Kidney capillary endothelial cell (primary cell): ENCODE measurements around the gene ATE1.
"Not testable (repeated sequence)": the region's sequence is repeated elsewhere in the genome, so short reads cannot be mapped to it uniquely, and the experiment has no call there.

ENCODE experiments used
- DNase-seq: peaks from one replicate; pipeline ENCODE4 v3.0.0-alpha.2; 2018; ENCODE audit warnings: low spot score

ATE1 gene

DNA sequence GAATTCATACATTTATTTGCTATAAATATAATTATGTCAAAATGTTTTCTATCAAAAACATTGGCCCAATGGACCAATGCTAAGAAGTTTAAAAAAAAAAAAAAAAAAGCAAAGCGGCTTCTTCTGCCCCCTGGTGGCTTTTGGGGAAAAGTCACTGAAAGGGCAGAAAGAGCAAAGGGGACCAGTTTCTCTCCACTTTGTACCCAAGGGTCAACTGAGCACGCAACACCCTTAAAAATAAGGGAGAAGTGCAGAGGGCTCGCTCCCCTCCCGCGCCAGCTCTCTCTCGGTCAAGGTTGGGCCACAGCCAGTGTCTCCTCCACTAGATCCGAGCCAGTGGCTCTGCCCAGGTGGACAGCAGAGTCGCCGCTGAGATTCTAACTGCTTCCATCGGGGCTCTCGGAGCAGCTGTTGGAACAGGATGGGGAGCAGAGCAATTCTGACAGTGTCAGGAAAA, 193.2 kb downstream of the ATE1 start:
- DNase-seq = peak; percentile 21

DNA sequence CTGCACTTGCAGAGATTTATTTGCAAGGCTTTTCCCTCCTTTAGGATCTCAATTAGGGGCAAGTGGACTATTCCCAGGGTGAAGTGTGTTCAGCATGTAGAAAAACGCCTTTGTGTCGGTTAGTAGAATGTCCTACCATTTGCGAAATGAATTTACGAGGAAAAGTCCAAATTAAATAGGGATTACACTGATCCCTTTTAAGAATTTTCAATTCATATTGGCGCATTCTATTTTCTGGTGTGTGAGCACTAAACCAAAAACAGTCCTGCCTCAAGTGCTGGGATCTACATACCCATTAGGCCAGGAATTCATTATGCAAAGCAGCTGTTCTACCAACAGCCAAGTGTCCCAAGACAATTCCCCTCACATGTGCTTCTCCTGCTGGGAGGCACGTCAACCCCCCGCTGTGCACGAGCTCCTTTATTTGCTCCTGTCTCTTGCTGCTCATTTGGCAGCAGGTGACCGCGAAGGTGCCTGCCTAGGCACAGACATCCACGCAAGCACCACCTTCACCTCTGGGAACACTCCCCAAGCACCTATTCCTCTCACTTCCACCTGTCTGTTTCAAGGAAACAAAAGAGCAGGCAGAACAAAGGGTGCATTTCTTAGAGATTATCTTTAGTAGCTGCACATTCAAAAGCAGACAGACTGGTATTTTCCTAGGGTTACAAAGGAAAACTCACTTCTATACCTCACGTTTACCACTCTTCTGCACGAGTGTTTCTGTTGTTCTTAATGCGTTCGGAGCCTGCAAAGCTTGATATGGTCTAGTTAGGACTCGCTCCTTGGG, 195.0 kb downstream of the ATE1 start:
- no peak for DNase-seq

DNA sequence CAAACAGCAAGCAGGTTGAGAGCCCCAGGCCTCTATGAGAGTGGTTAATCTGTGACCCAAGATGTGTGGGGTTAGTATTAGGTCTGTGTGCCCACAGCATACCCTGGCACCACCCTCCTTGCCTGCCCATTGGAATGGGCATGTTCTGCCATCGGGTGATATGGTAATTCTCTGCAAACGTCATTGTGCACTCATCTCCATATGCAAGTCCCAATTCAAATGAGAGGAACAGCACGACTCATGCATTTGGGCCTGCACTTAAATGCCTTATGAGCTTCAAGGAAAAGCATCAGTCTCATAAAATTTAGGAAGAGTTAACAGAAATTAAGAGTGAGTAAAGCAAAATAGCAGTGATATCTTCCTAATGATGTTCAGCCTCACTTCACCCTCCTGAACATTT, 195.7 kb downstream of the ATE1 start:
- no peak for DNase-seq

GRCh38 chr10:121724282-121724681, 203.5 kb downstream of the ATE1 start:
- no peak for DNase-seq

DNA sequence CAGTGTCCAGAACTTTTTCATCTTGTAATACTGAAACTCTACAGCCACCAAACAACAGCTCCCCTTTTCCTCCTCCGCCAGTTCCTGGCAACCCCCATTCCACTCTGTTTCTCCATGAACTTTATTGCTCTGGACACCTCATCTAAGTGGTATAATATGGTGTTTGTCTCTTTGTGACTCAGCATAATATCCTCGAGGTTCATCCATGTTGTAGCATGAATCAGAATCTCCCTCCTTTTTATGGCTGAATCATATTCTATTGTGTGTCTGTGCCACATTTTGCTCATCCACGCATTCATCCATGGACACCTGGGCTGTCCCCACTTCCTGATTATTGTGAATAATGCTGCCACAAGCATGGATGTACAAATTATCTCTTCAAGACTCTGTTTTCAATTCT, 205.2 kb downstream of the ATE1 start:
- DNase-seq = no peak

- no peak for DNase-seq
Observed at GRCh38 chr10:121721257-121721656, 206.6 kb downstream of the ATE1 start.

GRCh38 chr10:121715969-121716368, 211.9 kb downstream of the ATE1 start:
- no peak for DNase-seq

DNA sequence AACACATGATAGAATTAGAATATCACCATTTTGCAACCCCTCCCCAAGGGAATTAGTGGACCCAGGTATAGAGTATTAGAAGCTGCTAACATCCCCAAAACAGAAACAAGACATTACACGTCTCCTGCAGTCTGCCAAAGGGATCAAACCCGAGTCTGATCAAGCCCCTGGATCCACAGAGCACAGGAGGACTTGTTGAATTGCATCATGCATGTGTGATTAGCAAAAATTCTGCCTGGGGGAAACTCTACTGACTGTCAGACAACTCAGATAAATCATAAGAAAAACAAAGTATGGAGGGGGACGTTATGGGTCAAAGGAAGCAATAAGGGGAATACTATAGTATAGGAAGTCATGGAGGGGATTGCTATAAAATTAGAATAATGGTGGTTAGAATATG, 212.8 kb downstream of the ATE1 start:
- DNase-seq = no peak

- no peak for DNase-seq
Observed at GRCh38 chr10:121713486-121713885, 214.3 kb downstream of the ATE1 start.

- DNase-seq = no peak
Observed at GRCh38 chr10:121710971-121711370, 216.9 kb downstream of the ATE1 start.

DNA sequence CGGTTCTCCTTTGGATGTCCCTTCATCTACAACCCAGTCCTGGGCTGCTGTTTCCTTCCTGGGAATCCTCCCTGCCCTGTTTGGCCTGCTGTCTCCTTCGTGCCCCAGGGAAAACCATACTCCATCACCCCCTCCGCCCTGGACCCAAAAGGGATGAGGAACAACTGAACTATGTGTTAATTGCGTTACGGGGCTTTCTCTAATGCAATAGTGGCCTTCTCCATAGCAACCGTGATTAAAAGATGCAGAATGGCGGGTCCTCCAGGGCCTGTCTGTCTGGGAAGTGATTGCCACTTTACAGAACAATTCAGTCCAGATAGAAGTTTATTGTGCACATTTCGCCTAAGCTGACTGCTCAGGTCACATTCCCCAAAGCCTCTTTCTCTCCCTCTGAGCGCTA, 217.6 kb downstream of the ATE1 start:
- no peak for DNase-seq

GRCh38 chr10:121709675-121710073, 218.2 kb downstream of the ATE1 start:
- no peak for DNase-seq

DNA sequence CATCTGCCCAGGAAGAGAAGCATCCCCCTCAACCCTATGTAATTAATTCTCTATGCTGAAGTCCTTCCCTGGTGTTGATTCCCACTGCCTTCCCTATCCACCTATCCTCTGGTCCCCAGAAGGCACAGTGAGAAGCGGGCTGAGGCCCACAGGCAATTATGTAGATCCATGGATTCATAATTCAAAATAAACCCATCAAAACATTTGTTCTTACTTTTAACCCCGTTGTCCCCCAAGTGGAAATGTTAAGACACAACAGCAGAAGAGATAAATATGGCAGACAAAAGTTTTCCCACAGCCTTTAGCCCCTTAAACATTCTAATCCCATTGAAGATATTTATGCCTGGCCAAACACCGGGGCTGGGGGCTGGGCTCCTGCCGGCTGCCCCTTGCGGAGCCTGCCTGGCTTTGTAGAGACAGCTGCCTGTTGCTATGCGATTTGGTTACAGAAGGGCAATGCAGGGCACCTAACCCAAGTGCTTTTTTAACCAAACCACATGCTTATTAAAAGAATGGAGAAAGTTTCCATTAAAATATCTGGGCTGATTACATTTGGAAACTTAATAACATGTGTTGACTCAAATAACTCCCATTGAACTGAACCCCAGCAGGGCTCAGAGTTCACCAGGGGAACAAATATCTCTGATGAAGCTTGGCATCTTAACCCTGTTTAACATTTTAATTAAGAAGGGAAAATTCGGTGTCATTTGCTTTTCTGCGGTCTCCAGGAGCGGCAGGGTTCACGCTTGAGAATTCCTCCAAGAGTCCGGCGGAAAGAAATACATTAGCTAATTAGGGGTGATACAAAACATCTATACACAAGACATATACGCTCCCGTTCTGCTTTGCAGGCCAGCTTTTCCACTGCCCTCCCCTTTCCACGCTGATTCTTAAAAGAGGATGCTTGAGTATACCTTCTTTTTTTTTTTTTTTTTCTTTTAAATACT, 218.8 kb downstream of the ATE1 start:
- no peak for DNase-seq

- DNase-seq = no peak
Observed at GRCh38 chr10:121702351-121703320, 225.2 kb downstream of the ATE1 start.

DNA sequence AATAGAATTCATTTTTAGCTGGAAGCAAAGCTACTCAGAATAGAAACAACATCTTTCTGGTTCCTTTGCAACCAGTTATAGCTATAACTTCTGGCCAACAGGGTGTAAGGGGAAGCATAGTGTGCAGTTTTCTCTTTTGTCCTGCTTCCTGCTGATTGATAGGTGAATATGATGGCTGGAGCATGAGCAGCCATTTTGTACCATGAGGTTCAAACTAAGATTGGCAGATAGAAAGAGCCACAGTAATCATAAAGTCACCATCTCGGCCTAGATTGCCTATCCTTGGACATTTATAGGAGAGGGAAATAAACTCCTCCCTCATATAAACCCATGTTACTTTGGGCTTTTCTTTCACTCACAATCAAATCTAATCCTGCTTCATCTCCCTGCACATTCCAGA, 227.4 kb downstream of the ATE1 start:
- DNase-seq = no peak

- DNase-seq = not testable (repeated sequence)
Observed at GRCh38 chr10:121699703-121700102, 228.1 kb downstream of the ATE1 start.

GRCh38 chr10:121698902-121699301, 228.9 kb downstream of the ATE1 start:
- DNase-seq = no peak

GRCh38 chr10:121698336-121698735, 229.5 kb downstream of the ATE1 start:
- no peak for DNase-seq

- DNase-seq = no peak
Observed at GRCh38 chr10:121696854-121697253, 231.0 kb downstream of the ATE1 start.

GRCh38 chr10:121695731-121696464, 231.9 kb downstream of the ATE1 start:
- no peak for DNase-seq

DNA sequence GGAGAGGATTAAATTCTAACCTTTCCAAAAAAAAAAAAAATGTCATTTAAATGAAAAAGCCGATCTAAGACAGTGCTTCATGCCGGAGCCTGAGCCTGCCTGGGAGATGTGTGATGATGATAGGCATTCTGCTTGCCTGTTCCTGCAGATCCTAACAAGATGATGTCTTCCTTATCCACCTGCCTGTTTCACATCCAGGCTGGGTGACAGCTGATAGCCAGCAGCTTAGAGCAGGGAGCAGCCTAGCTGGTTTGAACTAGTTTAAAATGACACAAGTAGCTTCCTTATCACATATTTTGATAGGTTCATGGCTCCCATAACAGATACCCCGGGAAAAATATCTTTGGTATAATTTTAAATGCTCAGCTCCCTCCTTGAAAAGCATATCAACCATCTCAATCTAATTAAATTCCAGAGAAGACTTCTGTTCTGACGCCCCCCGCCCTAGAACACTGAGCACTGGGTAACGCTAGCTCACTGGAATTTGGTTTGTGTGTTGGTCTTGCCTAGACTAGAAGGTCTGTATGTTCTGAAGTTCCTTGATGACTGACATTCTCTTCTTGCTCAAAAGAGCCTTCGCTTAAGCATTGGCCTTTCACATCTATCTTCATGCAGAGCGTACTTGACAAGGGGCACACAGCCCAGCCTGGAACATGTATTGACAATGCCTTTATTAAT, 232.7 kb downstream of the ATE1 start:
- no peak for DNase-seq
